Measurements from ENCODE around the gene DNAJC21. TPM values are rescaled to one million over a fixed set of nuclear protein-coding genes. Genes with fewer than 3 reads are reported as not detected.
"Not testable (repeated sequence)": the region's sequence is repeated elsewhere in the genome, so short reads cannot be mapped to it uniquely, and the experiment has no call there.

Gene DNAJC21
- total RNA-seq, 4 donors from 2014 or later = 12.7 to 34.8 (median 26.6) TPM

- Histone ChIP-seq H3K36me3 (peaks cover 0 to 23% (median 4%) of the 10 kb centered on the region in 4 donors), H3K4me1 (peaks cover 23 to 33% (median 26%) of the 10 kb centered on the region in 4 donors), H3K27ac (no peak overlapping the region), H3K4me3 (no peak overlapping the region), H3K9me3 (no peaks in the 10 kb centered on the region), H3K27me3 (no peaks in the 10 kb centered on the region)
- DNase-seq = no peak
- in situ Hi-C loops (cut with MboI; ENCODE audit: low pct_ligation_motif_present in 1 of 4, low pct_unique_long_range_greater_than_20kb in 1 of 4, low sequenced_read_pairs in 3 of 4) = loop anchor here in 3 of 4 donors (25.0 kb wide), 2 partner anchors 906 to 1481 kb away; partner anchors contain the start of genes AMACR (in 2 of the 3) and TARS1 (in 2 of the 3)
- intact Hi-C loops (cut with DNase I; ENCODE audit: low total_unique reads) = no loop called here
- TF ChIP-seq POLR2A (IDR thresholded peaks at IDR 0.05) (no peak), CTCF (IDR thresholded peaks at IDR 0.05) (no peak), EP300 (IDR thresholded peaks at IDR 0.05; ENCODE audit: low read depth) (no peak), POLR2AphosphoS5 (IDR thresholded peaks at IDR 0.05) (no peak)
- 78 to 90% methylated on average over 3 to 4 of the region's 4 CpGs for WGBS, 2 donors (ENCODE audit: low coverage in 1 of 2)
These were observed 11.3 kb upstream of the DNAJC21 start for GRCh38 chr5:34918025-34918424.

GRCh38 chr5:34919077-34919476, 10.3 kb upstream of the DNAJC21 start:
- 73 to 89% methylated on average over 2 to 4 of the region's 4 CpGs for WGBS, 2 donors (ENCODE audit: low coverage in 1 of 2)
- Histone ChIP-seq H3K36me3 (peaks cover 0 to 28% (median 7%) of the 10 kb centered on the region in 4 donors), H3K27ac (no peak overlapping the region), H3K4me3 (no peak overlapping the region), H3K27me3 (no peaks in the 10 kb centered on the region), H3K4me1 (peaks cover 15 to 31% (median 19%) of the 10 kb centered on the region in 4 donors), H3K9me3 (no peaks in the 10 kb centered on the region)
- intact Hi-C loops (cut with DNase I; ENCODE audit: low total_unique reads) = no loop called here
- no peak for DNase-seq
- in situ Hi-C loops (cut with MboI; ENCODE audit: low pct_ligation_motif_present in 1 of 4, low pct_unique_long_range_greater_than_20kb in 1 of 4, low sequenced_read_pairs in 3 of 4) = loop anchor here in 3 of 4 donors (25.0 kb wide), 2 partner anchors 907 to 1482 kb away; partner anchors contain the start of genes AMACR (in 2 of the 3) and TARS1 (in 2 of the 3)
- TF ChIP-seq POLR2A (IDR thresholded peaks at IDR 0.05) = no peak
- TF ChIP-seq CTCF (IDR thresholded peaks at IDR 0.05) = no peak
- TF ChIP-seq EP300 (IDR thresholded peaks at IDR 0.05; ENCODE audit: low read depth) = no peak
- no peak for TF ChIP-seq POLR2AphosphoS5 (IDR thresholded peaks at IDR 0.05)

GRCh38 chr5:34923256-34923655, 6.1 kb upstream of the DNAJC21 start:
- H3K4me1 ChIP-seq; intact Hi-C loops (cut with DNase I; ENCODE audit: low total_unique reads); H3K4me3 ChIP-seq; H3K27me3 ChIP-seq; H3K9me3 ChIP-seq; DNase-seq: not testable (repeated sequence)
- Histone ChIP-seq H3K27ac (peak overlapping the region in 2 of 4 donors; percentile 7 to 29), H3K36me3 (peaks cover 0 to 44% (median 13%) of the 10 kb centered on the region in 4 donors)
- WGBS, 2 donors (ENCODE audit: low coverage in 1 of 2) = 89 to 94% methylated on average over 4 to 9 of the region's 9 CpGs
- in situ Hi-C loops (cut with MboI; ENCODE audit: low pct_ligation_motif_present in 1 of 4, low pct_unique_long_range_greater_than_20kb in 1 of 4, low sequenced_read_pairs in 3 of 4) = loop anchor here in 3 of 4 donors (25.0 kb wide), 2 partner anchors 911 to 1486 kb away; partner anchors contain the start of genes AMACR (in 2 of the 3) and TARS1 (in 2 of the 3)

GRCh38 chr5:34923694-34924461, 5.5 kb upstream of the DNAJC21 start:
- TF ChIP-seq CTCF (IDR thresholded peaks at IDR 0.05) (no peak), EP300 (IDR thresholded peaks at IDR 0.05; ENCODE audit: low read depth) (no peak), POLR2A (IDR thresholded peaks at IDR 0.05) (no peak), POLR2AphosphoS5 (IDR thresholded peaks at IDR 0.05) (no peak)
- no peaks in the 10 kb centered on the region for H3K9me3 ChIP-seq
- no peak for DNase-seq
- H3K27ac ChIP-seq = peak overlapping the region in 2 of 4 donors; percentile 7 to 29
- intact Hi-C loops (cut with DNase I; ENCODE audit: low total_unique reads) (no loop called here), in situ Hi-C loops (cut with MboI; ENCODE audit: low pct_ligation_motif_present in 1 of 4, low pct_unique_long_range_greater_than_20kb in 1 of 4, low sequenced_read_pairs in 3 of 4) (loop anchor here in 3 of 4 donors (25.0 kb wide), 2 partner anchors 912 to 1487 kb away; partner anchors contain the start of genes AMACR (in 2 of the 3) and TARS1 (in 2 of the 3))
- peaks cover 0 to 44% (median 13%) of the 10 kb centered on the region in 4 donors for H3K36me3 ChIP-seq
- H3K27me3 ChIP-seq = no peaks in the 10 kb centered on the region
- 38 to 45% methylated on average over 3 of the region's 3 CpGs for whole genome bisulfite sequencing, 2 donors (ENCODE audit: low coverage in 1 of 2)
- no peak overlapping the region for H3K4me3 ChIP-seq
- H3K4me1 ChIP-seq = peaks cover 0 to 12% (median 2%) of the 10 kb centered on the region in 4 donors

Measured in transverse colon (tissue), 4 donors.